GM12878 (cell line): Measurements from ENCODE around the gene TCEANC2. TPM values are rescaled to one million over a fixed set of nuclear protein-coding genes. Genes with fewer than 3 reads are reported as not detected.

Experiments
- ATAC-seq: fragments of 200-7000 bp; cut with Tn5 transposase; 3 replicates; pipeline ENCODE4 v1.9.1; 2020; ENCODE audit warnings: mild to moderate bottlenecking, moderate library complexity
- BruUV-seq: library from RNA; stranded (reverse); fragments of 400-500 nt; replicated peaks from 2 replicates; lab custom pipeline; 2021; lab: Mats Ljungman, UMichigan
- CTCF ChIA-PET: fragments of 300-600 bp; sonication (Branson Sonifier 250); formaldehyde crosslinking; extraction: SDS; loops from one replicate; lab custom pipeline; 2021; ENCODE audit warnings: inconsistent platforms; lab: Yijun Ruan, JAX
- POLR2A ChIA-PET: fragments of 350-600 bp; formaldehyde crosslinking; extraction: SDS; loops from one replicate; lab custom pipeline; 2021; ENCODE audit warnings: inconsistent platforms; lab: Charles Lee
- RAD21 ChIA-PET: fragments of 300-600 bp; sonication (Branson Sonifier 250); formaldehyde crosslinking; loops from one replicate; lab custom pipeline; 2023; ENCODE audit warnings: antibody characterized with exemption; ENCODE audit not compliant: unreplicated experiment; lab: Charles Lee
- SMC1A ChIA-PET: fragments of 300-600 bp; sonication (Branson Sonifier 250); formaldehyde crosslinking; loops from one replicate; lab custom pipeline; 2023; ENCODE audit not compliant: unreplicated experiment, uncharacterized antibody; lab: Charles Lee
- DNase-seq: peaks from one replicate; pipeline ENCODE4 v3.0.0-alpha.2; 2011; ENCODE audit warnings: low read depth, low spot score
- FAIRE-seq: peaks from 3 replicates; lab custom pipeline; 2011; peaks lifted over from hg19 to GRCh38; lab: Jason Lieb, UNC
- H2AFZ ChIP-seq: 2 replicates; pipeline ENCODE4 v1.6.0; 2011; ENCODE audit warnings: low read depth, low read length, control low read depth; ENCODE audit not compliant: control insufficient read depth
- H3K27ac ChIP-seq: 2 replicates; pipeline ENCODE4 v1.5.1; 2011; ENCODE audit warnings: control low read depth; ENCODE audit not compliant: control insufficient read depth, insufficient read depth
- H3K27me3 ChIP-seq, 2 experiments: replicated peaks in 1 of 2; 2 replicates each; pipeline versions ENCODE4 v1.6.0 to v1.6.1; 2011; ENCODE audit warnings: low read length in 1 of 2; ENCODE audit not compliant: control insufficient read depth in 2 of 2, insufficient read depth in 2 of 2
- H3K36me3 ChIP-seq, 2 experiments: 2 replicates each; pipeline ENCODE4 v1.5.1; 2011; ENCODE audit warnings: low read length in 1 of 2; ENCODE audit not compliant: control insufficient read depth in 2 of 2, insufficient read depth in 2 of 2
- H3K4me1 ChIP-seq: 2 replicates; pipeline ENCODE4 v1.6.1; 2011; ENCODE audit warnings: mild to moderate bottlenecking, low read length, moderate library complexity, mixed read lengths; ENCODE audit not compliant: control insufficient read depth, insufficient read depth
- H3K4me2 ChIP-seq: 2 replicates; pipeline ENCODE4 v1.6.0; 2011; ENCODE audit warnings: control low read depth; ENCODE audit not compliant: control insufficient read depth, insufficient read depth
- H3K4me3 ChIP-seq: fragments of 200-600 bp; sonication (generic); 2 replicates; pipeline ENCODE4 v1.5.1; 2016
- H3K79me2 ChIP-seq: 2 replicates; pipeline ENCODE4 v1.6.0; 2011; ENCODE audit warnings: low read length; ENCODE audit not compliant: control insufficient read depth, insufficient read depth
- H3K9ac ChIP-seq: 2 replicates; pipeline ENCODE4 v1.8.0; 2011; ENCODE audit warnings: low read length, control low read depth, mixed read lengths; ENCODE audit not compliant: control insufficient read depth, insufficient read depth
- H3K9me3 ChIP-seq: replicated peaks from 3 replicates; pipeline ENCODE4 v1.5.1; 2011; ENCODE audit warnings: mild to moderate bottlenecking, low read length; ENCODE audit not compliant: control insufficient read depth, insufficient read depth
- H4K20me1 ChIP-seq: 2 replicates; pipeline ENCODE4 v1.6.0; 2011; ENCODE audit not compliant: control insufficient read depth, insufficient read depth
- ASH2L ChIP-seq: fragments of 300-600, 200-600 bp; sonication (generic); IDR thresholded peaks from 2 replicates; pipeline ENCODE4 v1.6.1; 2017; ENCODE audit warnings: low read depth, mild to moderate bottlenecking, borderline replicate concordance
- GABPA ChIP-seq: IDR thresholded peaks from 2 replicates; pipeline ENCODE4 v1.6.1; 2014; ENCODE audit warnings: antibody characterized with exemption, low read depth, mild to moderate bottlenecking, inconsistent platforms
- MXI1 ChIP-seq: fragments of 150-350 bp; IDR thresholded peaks from 2 replicates; pipeline ENCODE4 v1.6.1; 2011; ENCODE audit warnings: low read depth, mild to moderate bottlenecking, inconsistent platforms, low read length, improper control_type of control experiment
- PAX5 ChIP-seq: IDR thresholded peaks from 2 replicates; pipeline ENCODE4 v1.6.1; 2011; ENCODE audit warnings: low read depth, low read length, borderline replicate concordance
- POLR2A ChIP-seq: IDR thresholded peaks from 2 replicates; pipeline ENCODE4 v1.6.1; 2011; ENCODE audit warnings: low read depth, mild to moderate bottlenecking, low read length
- RB1 ChIP-seq: fragments of 450-650 bp; formaldehyde crosslinking; IDR thresholded peaks from 2 replicates; pipeline ENCODE4 v1.6.1; 2017; ENCODE audit warnings: mild to moderate bottlenecking, borderline replicate concordance
- RCOR1 ChIP-seq: conservative IDR thresholded peaks from 2 replicates; pipeline ENCODE4 v1.6.1; 2012; ENCODE audit warnings: low read depth, low read length, improper control_type of control experiment
- STAT1 ChIP-seq: fragments of 450-650 bp; conservative IDR thresholded peaks from 2 replicates; pipeline ENCODE4 v1.6.1; 2014; ENCODE audit warnings: antibody characterized with exemption, mild to moderate bottlenecking
- WRNIP1 ChIP-seq: IDR thresholded peaks from 2 replicates; pipeline ENCODE4 v1.6.1; 2011; ENCODE audit warnings: low read depth, low read length, improper control_type of control experiment, borderline replicate concordance
- WGBS: methylation state at CpG from one replicate; pipeline ENCODE4 v1.1.6; 2016; ENCODE audit warnings: low lambda C conversion rate; ENCODE audit not compliant: insufficient replicate concordance, insufficient coverage; ENCODE audit errors: missing lambda C conversion rate; 5-methylcytosine and 5-hydroxymethylcytosine counted together
- in situ Hi-C: fragments of 300-500 bp; cut with MboI; formaldehyde crosslinking; loops from 9 replicates; pipeline ENCODE4 v1.14.3; 2018; ENCODE audit warnings: mixed read lengths
- intact Hi-C: fragments of 100-400 bp; cut with micrococcal nuclease; formaldehyde crosslinking; loops from one replicate; pipeline ENCODE4 v1.14.2; 2022; ENCODE audit not compliant: unreplicated experiment
- polyA plus RNA-seq, 11 experiments: library from polyadenylated mRNA; depleted of rRNA in 4 of 11; unstranded in 6 of 11; stranded (reverse) in 5 of 11; fragments of >200 nt; fragmentation: Nextera tagmentation in 4 of 11; fragmentation: Illumina TruSeq in 1 of 11; extraction: Ambion mirVana in 4 of 11; extraction: Trizol in 1 of 11; gene quantifications; 1 replicate in 1 of 11; 2 replicates in 10 of 11; pipeline versions ENCODE4 v1.2.1 to v1.2.3, GENCODE V29; 2011 to 2016; ENCODE audit warnings: inconsistent platforms in 2 of 11, missing spikeins in 2 of 11, low read depth in 1 of 11
- total RNA-seq, 4 experiments: library from RNA; depleted of rRNA in 3 of 4; stranded (reverse); fragments of >200 nt in 3 of 4; fragmentation: Illumina TruSeq in 1 of 4; extraction: Trizol in 1 of 4; gene quantifications; 2 replicates each; pipeline versions ENCODE4 v1.2.1 to v1.2.3, GENCODE V29; 2013 to 2021
- TF ChIP-seq, protein P1 (sequence below): fragments of 450-650 bp; IDR thresholded peaks from 2 replicates; pipeline ENCODE4 v1.6.1; 2016; ENCODE audit warnings: mild to moderate bottlenecking

TCEANC2 gene
- total and polyA plus RNA-seq, 10 of the 15 experiments (the other 5 are each of a cell fraction or from before 2014, with no cell fraction given), result 4.4 to 13.2 (median 6.4) TPM

DNA sequence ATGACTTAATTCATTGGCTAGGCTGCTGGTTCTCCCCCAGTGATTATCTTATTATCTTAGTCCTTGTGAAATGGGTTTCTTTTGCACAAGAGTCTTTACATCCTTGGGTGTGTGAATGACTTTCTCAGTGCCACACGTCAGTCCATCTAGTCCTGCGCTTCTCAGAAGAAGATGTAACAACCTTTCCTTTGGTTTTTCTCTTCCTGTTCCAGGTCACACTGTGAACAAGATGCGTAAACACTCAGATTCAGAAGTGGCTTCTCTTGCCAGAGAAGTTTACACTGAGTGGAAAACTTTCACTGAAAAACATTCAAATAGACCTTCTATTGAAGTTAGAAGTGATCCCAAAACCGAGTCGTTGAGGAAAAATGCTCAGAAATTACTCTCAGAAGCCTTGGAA lies 35.0 kb downstream of the TCEANC2 start:
- Histone ChIP-seq H3K9me3 (no peaks in the 10 kb centered on the region), H3K4me2 (no peak overlapping the region), H3K27ac (no peak overlapping the region), H3K4me3 (no peak overlapping the region), H4K20me1 (no peaks in the 10 kb centered on the region), H2AFZ (no peak overlapping the region), H3K36me3 (peaks cover 0 to 5% of the 10 kb centered on the region in 2 experiments; a peak in 2 of 4 replicates), H3K9ac (no peak overlapping the region), H3K27me3 (no peaks in the 10 kb centered on the region), H3K79me2 (no peaks in the 10 kb centered on the region), H3K4me1 (no peaks in the 10 kb centered on the region)
- ChIA-PET CTCF (interaction anchor here (0.9 to 1.3 kb wide), 2 partner anchors 14 to 41 kb away, joined by 3 read pairs; no protein-coding TSS in a partner anchor), RAD21 (no interaction called here), POLR2A (no interaction called here), SMC1A (interaction anchor here (1.0 to 1.5 kb wide), 2 partner anchors 16 to 210 kb away, joined by 3 read pairs; no protein-coding TSS in a partner anchor)
- FAIRE-seq (no peak), ATAC-seq (no peak), DNase-seq (no peak)
- TF ChIP-seq POLR2A (no peak), GABPA (no peak), RB1 (no peak), RCOR1 (no peak), ASH2L (no peak), WRNIP1 (no peak), PAX5 (no peak), MXI1 (no peak), STAT1 (no peak)
- TF ChIP-seq, protein P1, sequence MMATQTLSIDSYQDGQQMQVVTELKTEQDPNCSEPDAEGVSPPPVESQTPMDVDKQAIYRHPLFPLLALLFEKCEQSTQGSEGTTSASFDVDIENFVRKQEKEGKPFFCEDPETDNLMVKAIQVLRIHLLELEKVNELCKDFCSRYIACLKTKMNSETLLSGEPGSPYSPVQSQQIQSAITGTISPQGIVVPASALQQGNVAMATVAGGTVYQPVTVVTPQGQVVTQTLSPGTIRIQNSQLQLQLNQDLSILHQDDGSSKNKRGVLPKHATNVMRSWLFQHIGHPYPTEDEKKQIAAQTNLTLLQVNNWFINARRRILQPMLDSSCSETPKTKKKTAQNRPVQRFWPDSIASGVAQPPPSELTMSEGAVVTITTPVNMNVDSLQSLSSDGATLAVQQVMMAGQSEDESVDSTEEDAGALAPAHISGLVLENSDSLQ, result no peak
- in situ Hi-C loops, result no loop called here
- BruUV-seq, result no TSS peak
- intact Hi-C loops, result loop anchor here (10.0 kb wide), 1 partner anchor 224 kb away; no protein-coding TSS in a partner anchor
- WGBS, result 100% methylated on average over 5 of the region's 5 CpGs
